CD4-positive, alpha-beta memory T cell (primary cell): Measurements from ENCODE around the gene KCTD10. TPM values are rescaled to one million over a fixed set of nuclear protein-coding genes. Genes with fewer than 3 reads are reported as not detected.

ENCODE experiments used
- CTCF ChIA-PET: fragments of 350-600 bp; sonication (Branson Sonifier 250); formaldehyde crosslinking; loops from one replicate; lab custom pipeline; 2021; ENCODE audit warnings: inconsistent platforms; ENCODE audit not compliant: partially characterized antibody; lab: Charles Lee
- POLR2A ChIA-PET: fragments of 350-600 bp; sonication (Branson Sonifier 250); formaldehyde crosslinking; loops from one replicate; lab custom pipeline; 2021; ENCODE audit not compliant: partially characterized antibody; lab: Charles Lee
- DNase-seq, 5 donors: peaks; one replicate each; pipeline versions ENCODE4 v3.0.0 to v3.0.0-alpha.2; 2020 to 2022; ENCODE audit warnings: mixed read lengths in 1 of 5
- H3K27ac ChIP-seq: one replicate; pipeline ENCODE4 v1.7.0; 2013; ENCODE audit warnings: low read depth, low read length
- H3K27me3 ChIP-seq: 2 replicates; pipeline ENCODE4 v1.7.0; 2013; ENCODE audit warnings: mild to moderate bottlenecking, low read length, moderate library complexity; ENCODE audit not compliant: insufficient read depth
- H3K36me3 ChIP-seq: 2 replicates; pipeline ENCODE4 v1.7.0; 2013; ENCODE audit warnings: mild to moderate bottlenecking, low read length, moderate library complexity; ENCODE audit not compliant: insufficient read depth
- H3K4me1 ChIP-seq: 2 replicates; pipeline ENCODE4 v1.7.0; 2013; ENCODE audit warnings: mild to moderate bottlenecking, low read length, moderate library complexity; ENCODE audit not compliant: insufficient read depth
- H3K4me3 ChIP-seq, 2 donors: one replicate each; pipeline ENCODE4 v1.7.0; 2013; ENCODE audit warnings: low read length in 2 of 2, mild to moderate bottlenecking in 1 of 2
- H3K9me3 ChIP-seq, 2 donors: one replicate each; pipeline ENCODE4 v1.7.0; 2013; ENCODE audit warnings: low read length in 2 of 2, control low read depth in 1 of 2; ENCODE audit not compliant: control insufficient read depth in 1 of 2
- H3K27ac Mint-ChIP-seq, 7 donors: one replicate each; pipeline ENCODE4 v1.8.0; 2020 to 2021; ENCODE audit warnings: mixed read lengths in 7 of 7, mild to moderate bottlenecking in 6 of 7, inconsistent platforms in 3 of 7, moderate library complexity in 3 of 7
- H3K27me3 Mint-ChIP-seq, 2 donors: one replicate each; pipeline ENCODE4 v1.8.0; 2020 to 2021; ENCODE audit warnings: mixed read lengths in 2 of 2
- H3K36me3 Mint-ChIP-seq, 2 donors: one replicate each; pipeline ENCODE4 v1.8.0; 2020 to 2021; ENCODE audit warnings: mixed read lengths in 2 of 2, inconsistent platforms in 1 of 2, mild to moderate bottlenecking in 1 of 2
- H3K4me1 Mint-ChIP-seq, 4 donors: one replicate each; pipeline ENCODE4 v1.8.0; 2020 to 2021; ENCODE audit warnings: mixed read lengths in 4 of 4, mild to moderate bottlenecking in 1 of 4
- H3K4me3 Mint-ChIP-seq, 8 donors: one replicate each; pipeline ENCODE4 v1.8.0; 2020 to 2021; ENCODE audit warnings: mixed read lengths in 8 of 8, mild to moderate bottlenecking in 7 of 8, moderate library complexity in 6 of 8, inconsistent platforms in 3 of 8
- H3K9me3 Mint-ChIP-seq, 8 donors: one replicate each; pipeline ENCODE4 v1.8.0; 2020 to 2021; ENCODE audit warnings: mixed read lengths in 8 of 8, mild to moderate bottlenecking in 5 of 8, inconsistent platforms in 3 of 8, moderate library complexity in 1 of 8
- intact Hi-C: fragments of 100-400 bp; cut with micrococcal nuclease; formaldehyde crosslinking; loops from one replicate; pipeline ENCODE4 v1.15.1; 2023
- polyA plus RNA-seq, 2 donors: library from polyadenylated mRNA; unstranded; fragments of 300-500 nt; fragmentation: Illumina TruSeq; gene quantifications; one replicate each; pipeline ENCODE4 v1.2.3, GENCODE V29; 2021
- total RNA-seq, 2 experiments: library from RNA; stranded (reverse); gene quantifications; one replicate each; pipeline ENCODE4 v1.2.3, GENCODE V29; 2021

The KCTD10 gene
- total and polyA plus RNA-seq, 4 experiments from 2014 or later, result 23.2 to 31.9 (median 27.2) TPM

DNA sequence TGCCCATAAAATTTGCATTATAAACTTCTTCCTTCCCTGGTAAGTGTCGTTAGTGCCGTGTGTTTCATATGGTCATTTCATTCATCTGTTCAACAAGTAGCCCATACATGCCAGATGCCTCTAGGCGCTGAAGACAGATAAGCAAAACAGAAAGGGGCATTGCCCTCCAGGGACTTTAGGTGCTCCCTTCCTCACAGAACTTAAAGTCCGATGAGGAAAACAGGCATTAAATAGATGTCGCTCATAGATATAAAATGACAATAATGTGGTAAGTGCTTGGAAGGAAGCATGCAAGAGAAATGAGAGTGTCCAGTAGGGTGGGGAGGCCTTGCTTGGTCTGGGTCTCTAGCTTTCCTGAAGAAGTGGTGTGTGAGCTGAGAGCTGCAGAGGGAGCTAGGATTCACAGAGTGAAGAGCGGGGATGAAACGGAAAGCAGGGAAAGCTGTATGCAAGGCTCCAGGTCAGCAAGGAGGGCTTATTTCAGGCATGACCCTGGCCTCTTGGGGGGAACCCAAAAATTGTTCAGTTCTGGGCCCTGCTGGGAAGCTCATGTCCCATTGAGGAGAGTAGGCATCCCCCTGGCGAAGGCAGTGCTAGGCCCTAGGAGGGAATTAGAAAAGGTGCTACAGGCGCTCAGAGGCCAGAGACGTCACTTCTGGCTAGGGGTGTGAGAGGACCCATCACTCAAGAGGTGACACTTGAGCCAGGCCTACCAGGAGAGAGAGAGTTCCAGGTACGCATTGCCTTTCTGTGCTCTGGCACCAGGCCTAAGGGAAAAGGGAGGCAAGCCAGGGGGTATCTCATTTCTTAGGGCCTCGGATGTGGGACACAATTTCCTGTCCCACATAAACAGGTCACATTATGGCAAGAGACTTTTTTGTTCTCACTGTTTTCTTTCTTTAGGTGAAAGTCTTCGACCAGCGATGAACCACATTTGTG is 12.2 kb upstream of the KCTD10 start:
- Histone ChIP-seq H3K27me3 (no peaks in the 10 kb centered on the region), H3K27ac (no peak overlapping the region), H3K36me3 (peaks cover 83% of the 10 kb centered on the region), H3K4me3 (no peak overlapping the region), H3K9me3 (no peaks in the 10 kb centered on the region), H3K4me1 (no peaks in the 10 kb centered on the region)
- intact Hi-C loops, result no loop called here
- ChIA-PET POLR2A (no interaction called here), CTCF (interaction anchor here (1.0 to 1.8 kb wide), 2 partner anchors 9 to 56 kb away, joined by 3 to 5 read pairs; no protein-coding TSS in a partner anchor)
- no peaks in the 10 kb centered on the region for H3K27me3 Mint-ChIP-seq
- H3K9me3 Mint-ChIP-seq, result no peaks in the 10 kb centered on the region
- DNase-seq, result no peak
- no peaks in the 10 kb centered on the region for H3K4me1 Mint-ChIP-seq
- H3K4me3 Mint-ChIP-seq, result no peak overlapping the region
- no peak overlapping the region for H3K27ac Mint-ChIP-seq
- H3K36me3 Mint-ChIP-seq, result peaks cover 56 to 84% of the 10 kb centered on the region in 2 donors

DNA sequence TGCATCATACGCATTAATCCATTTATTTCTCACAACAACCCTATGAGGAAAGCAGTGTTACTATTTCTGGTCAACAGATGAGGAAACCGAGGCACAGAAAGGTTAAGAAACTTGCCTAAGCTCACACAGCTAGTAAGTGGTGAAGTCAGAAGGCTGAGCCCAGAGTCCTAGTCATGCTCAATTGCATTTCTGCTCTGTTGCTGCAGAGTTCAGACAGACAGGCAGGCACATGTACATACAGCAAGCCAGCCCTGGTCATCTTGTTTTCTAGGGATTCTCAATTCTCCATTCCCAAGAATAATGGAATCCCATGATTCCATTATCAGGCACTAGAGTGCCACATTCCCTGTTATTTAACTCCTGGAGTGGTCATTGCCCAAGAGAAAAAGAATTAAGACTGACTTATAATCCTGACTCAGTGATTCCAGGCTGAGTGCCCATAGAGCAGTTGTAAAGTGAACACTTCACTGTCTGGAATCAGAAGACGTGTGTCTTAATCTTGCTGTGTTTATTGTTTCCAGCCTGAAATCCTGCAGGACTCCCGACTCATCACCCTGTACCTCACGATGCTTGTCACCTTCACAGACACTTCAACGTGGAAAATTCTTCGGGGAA is 11.1 kb upstream of the KCTD10 start:
- no peak overlapping the region for H3K4me3 ChIP-seq
- ChIA-PET POLR2A (no interaction called here), CTCF (no interaction called here)
- H3K36me3 Mint-ChIP-seq, result peaks cover 54 to 85% of the 10 kb centered on the region in 2 donors
- no peaks in the 10 kb centered on the region for H3K9me3 ChIP-seq
- no peaks in the 10 kb centered on the region for H3K27me3 ChIP-seq
- H3K9me3 Mint-ChIP-seq, result no peaks in the 10 kb centered on the region
- H3K4me1 Mint-ChIP-seq, result no peaks in the 10 kb centered on the region
- intact Hi-C loops, result no loop called here
- no peaks in the 10 kb centered on the region for H3K4me1 ChIP-seq
- DNase-seq, result no peak
- peaks cover 90% of the 10 kb centered on the region for H3K36me3 ChIP-seq
- H3K4me3 Mint-ChIP-seq, result no peak overlapping the region
- H3K27me3 Mint-ChIP-seq, result no peaks in the 10 kb centered on the region
- no peak overlapping the region for H3K27ac Mint-ChIP-seq
- H3K27ac ChIP-seq, result no peak overlapping the region

DNA sequence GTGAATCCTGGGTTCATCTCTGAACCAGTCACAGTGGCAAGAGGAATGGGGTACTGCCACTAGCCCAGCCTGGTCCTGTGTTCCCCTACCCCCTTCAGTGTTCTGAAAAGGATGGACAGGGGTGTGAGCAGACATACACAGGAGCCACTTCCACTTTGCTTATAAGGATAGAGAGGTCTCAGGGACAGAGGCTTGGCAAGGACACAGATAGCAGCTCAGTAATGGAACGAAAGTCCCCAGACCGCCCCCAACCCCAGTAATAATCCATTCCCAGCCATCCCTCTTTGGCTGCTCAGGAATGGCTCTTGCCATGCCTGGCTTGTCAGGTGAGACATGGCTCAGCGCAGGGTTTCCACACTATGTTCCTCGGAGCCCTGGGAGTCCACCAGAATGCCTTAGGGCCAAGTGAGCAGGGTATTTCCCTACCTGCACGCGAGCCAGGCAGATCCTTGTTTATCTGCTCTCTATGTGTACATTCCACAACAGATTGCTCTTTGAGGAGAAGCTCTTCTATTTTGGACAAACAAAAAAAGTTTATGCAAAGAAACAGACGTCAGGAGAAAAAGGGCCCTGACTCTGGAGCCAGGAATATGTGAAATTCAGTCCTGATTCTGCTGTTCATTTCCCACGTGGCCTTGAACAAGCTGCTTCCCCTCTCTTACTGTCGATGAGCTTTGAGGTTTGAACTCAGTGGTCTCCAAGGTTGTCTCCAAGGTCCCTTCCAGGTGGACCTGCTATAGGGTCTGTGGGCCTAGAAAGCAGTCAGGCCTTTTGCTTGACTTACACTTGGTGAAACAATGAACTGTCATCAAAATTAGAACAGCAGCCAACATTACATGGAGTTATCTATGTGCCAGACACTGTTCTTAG is 10.3 kb upstream of the KCTD10 start:
- H3K27ac Mint-ChIP-seq, result no peak overlapping the region
- H3K4me1 Mint-ChIP-seq, result peaks cover 0 to under 1% (median 0%) of the 10 kb centered on the region in 4 donors
- no peak for DNase-seq
- peaks cover 52 to 85% of the 10 kb centered on the region in 2 donors for H3K36me3 Mint-ChIP-seq
- no peak overlapping the region for H3K4me3 Mint-ChIP-seq
- no peaks in the 10 kb centered on the region for H3K27me3 ChIP-seq
- intact Hi-C loops, result no loop called here
- no peak overlapping the region for H3K4me3 ChIP-seq
- ChIA-PET POLR2A (no interaction called here), CTCF (no interaction called here)
- H3K4me1 ChIP-seq, result no peaks in the 10 kb centered on the region
- no peaks in the 10 kb centered on the region for H3K27me3 Mint-ChIP-seq
- H3K36me3 ChIP-seq, result peaks cover 91% of the 10 kb centered on the region
- H3K27ac ChIP-seq, result no peak overlapping the region
- no peaks in the 10 kb centered on the region for H3K9me3 Mint-ChIP-seq
- H3K9me3 ChIP-seq, result no peaks in the 10 kb centered on the region

- POLR2A ChIA-PET, result interaction anchor here (1.0 kb wide), 1 partner anchor 8 kb away, joined by 3 read pairs; the partner anchor contains the start of gene UBE3B
- Mint-ChIP-seq H3K27ac (peak overlapping the region in 1 of 7 donors; percentile 66), H3K27me3 (no peaks in the 10 kb centered on the region), H3K9me3 (no peaks in the 10 kb centered on the region), H3K36me3 (peaks cover 47 to 72% of the 10 kb centered on the region in 2 donors), H3K4me3 (no peak overlapping the region), H3K4me1 (peaks cover 0 to 3% (median under 1%) of the 10 kb centered on the region in 4 donors)
- no peaks in the 10 kb centered on the region for H3K4me1 ChIP-seq
- CTCF ChIA-PET, result no interaction called here
- no peak for DNase-seq
- no peak overlapping the region for H3K4me3 ChIP-seq
- no peaks in the 10 kb centered on the region for H3K27me3 ChIP-seq
- peaks cover 72% of the 10 kb centered on the region for H3K36me3 ChIP-seq
- intact Hi-C loops, result no loop called here
- H3K9me3 ChIP-seq, result no peaks in the 10 kb centered on the region
- no peak overlapping the region for H3K27ac ChIP-seq
These were observed 8.1 kb upstream of the KCTD10 start for GRCh38 chr12:109485201-109485600.

DNA sequence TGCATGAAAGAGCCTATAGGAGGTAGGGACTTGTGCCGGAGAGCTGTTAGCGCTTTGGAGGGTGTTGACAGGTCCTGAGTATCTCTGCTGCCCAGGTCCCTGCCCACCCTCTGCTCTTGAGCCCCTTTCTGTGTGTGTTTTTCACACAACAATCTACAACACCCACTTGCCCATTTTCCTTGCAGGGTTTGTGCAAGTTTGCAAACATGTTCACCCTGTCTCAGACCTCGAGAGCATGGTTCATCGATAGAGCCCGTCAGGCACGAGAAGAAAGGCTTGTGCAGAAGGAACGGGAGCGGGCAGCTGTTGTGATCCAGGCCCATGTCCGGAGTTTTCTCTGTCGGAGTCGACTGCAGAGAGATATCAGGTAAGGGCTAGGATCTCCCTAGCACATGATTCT is 6.2 kb upstream of the KCTD10 start:
- H3K27ac ChIP-seq, result no peak overlapping the region
- Mint-ChIP-seq H3K9me3 (no peaks in the 10 kb centered on the region), H3K27me3 (no peaks in the 10 kb centered on the region), H3K36me3 (peaks cover 30 to 53% of the 10 kb centered on the region in 2 donors), H3K4me3 (no peak overlapping the region), H3K4me1 (peaks cover 8 to 19% (median 13%) of the 10 kb centered on the region in 4 donors), H3K27ac (no peak overlapping the region)
- no peak for DNase-seq
- CTCF ChIA-PET, result interaction anchor here (0.8 kb wide), 1 partner anchor 948 kb away, joined by 5 read pairs; no protein-coding TSS in a partner anchor
- peaks cover 9% of the 10 kb centered on the region for H3K4me1 ChIP-seq
- no peak overlapping the region for H3K4me3 ChIP-seq
- POLR2A ChIA-PET, result no interaction called here
- H3K27me3 ChIP-seq, result no peaks in the 10 kb centered on the region
- H3K9me3 ChIP-seq, result no peaks in the 10 kb centered on the region
- intact Hi-C loops, result no loop called here
- peaks cover 53% of the 10 kb centered on the region for H3K36me3 ChIP-seq

GRCh38 chr12:109482894-109483293 is 5.8 kb upstream of the KCTD10 start:
- DNase-seq, result no peak
- peaks cover 49% of the 10 kb centered on the region for H3K36me3 ChIP-seq
- no peak overlapping the region for H3K4me3 ChIP-seq
- no peak overlapping the region for H3K27ac ChIP-seq
- POLR2A ChIA-PET, result no interaction called here
- peaks cover 13% of the 10 kb centered on the region for H3K4me1 ChIP-seq
- Mint-ChIP-seq H3K27me3 (no peaks in the 10 kb centered on the region), H3K9me3 (no peaks in the 10 kb centered on the region), H3K27ac (no peak overlapping the region), H3K36me3 (peaks cover 29 to 53% of the 10 kb centered on the region in 2 donors), H3K4me1 (peaks cover 10 to 24% (median 15%) of the 10 kb centered on the region in 4 donors), H3K4me3 (no peak overlapping the region)
- no peaks in the 10 kb centered on the region for H3K27me3 ChIP-seq
- CTCF ChIA-PET, result interaction anchor here (0.8 kb wide), 1 partner anchor 949 kb away, joined by 5 read pairs; no protein-coding TSS in a partner anchor
- intact Hi-C loops, result no loop called here
- H3K9me3 ChIP-seq, result no peaks in the 10 kb centered on the region
